HepG2 (cell line): ENCODE measurements around the gene SRRT. TPM values are rescaled to one million over a fixed set of nuclear protein-coding genes. Genes with fewer than 3 reads are reported as not detected.

Experiments used
- ATF6 ChIP-seq: sonication (generic); formaldehyde crosslinking; conservative IDR thresholded peaks from 2 replicates; pipeline ENCODE4 v1.4.0; 2020; ENCODE audit warnings: missing genetic modification reagents
- BRCA1 ChIP-seq: sonication (generic); formaldehyde crosslinking; IDR thresholded peaks from 2 replicates; pipeline ENCODE4 v1.4.0; 2020; ENCODE audit warnings: missing genetic modification reagents
- CBX2 ChIP-seq, 2 experiments: fragments of 200-600 bp in 1 of 2; sonication (generic); formaldehyde crosslinking in 1 of 2; IDR thresholded peaks; 2 replicates each; pipeline versions ENCODE4 v1.7.0 to v1.8.1; 2018 to 2022; ENCODE audit warnings: low read depth in 2 of 2, low read length in 1 of 2, mild to moderate bottlenecking in 1 of 2, missing genetic modification reagents in 1 of 2
- CHCHD3 ChIP-seq: sonication (generic); formaldehyde crosslinking; IDR thresholded peaks from 2 replicates; pipeline ENCODE4 v1.8.0; 2022; ENCODE audit warnings: mild to moderate bottlenecking, missing genetic modification reagents, moderate library complexity
- CREBL2 ChIP-seq: sonication (generic); formaldehyde crosslinking; IDR thresholded peaks from 2 replicates; pipeline ENCODE4 v1.8.1; 2023; ENCODE audit warnings: missing genetic modification reagents, mild to moderate bottlenecking, borderline replicate concordance
- ELF4 ChIP-seq: sonication (generic); formaldehyde crosslinking; IDR thresholded peaks from 2 replicates; pipeline ENCODE4 v1.5.0; 2020; ENCODE audit warnings: missing genetic modification reagents, mild to moderate bottlenecking, moderate library complexity, borderline replicate concordance
- HES4 ChIP-seq: sonication (generic); formaldehyde crosslinking; IDR thresholded peaks from 2 replicates; pipeline ENCODE4 v1.9.0; 2021; ENCODE audit warnings: mild to moderate bottlenecking, missing genetic modification reagents, borderline replicate concordance
- HHEX ChIP-seq: IDR thresholded peaks from 2 replicates; pipeline ENCODE4 v1.6.1; 2016; ENCODE audit warnings: control low read depth
- HNRNPUL1 ChIP-seq: fragments of 200-400 bp; formaldehyde crosslinking; IDR thresholded peaks from 2 replicates; pipeline ENCODE4 v1.6.1; 2017; ENCODE audit warnings: low read depth, mild to moderate bottlenecking, low read length, moderate library complexity
- IKZF4 ChIP-seq: sonication (generic); formaldehyde crosslinking; IDR thresholded peaks from 2 replicates; pipeline ENCODE4 v1.5.1; 2020; ENCODE audit warnings: borderline replicate concordance, mild to moderate bottlenecking, low read depth, missing genetic modification reagents; ENCODE audit errors: not compliant biosample characterization
- IRF2 ChIP-seq: IDR thresholded peaks from 2 replicates; pipeline ENCODE4 v1.6.1; 2018; ENCODE audit warnings: missing genetic modification reagents, missing compliant biosample characterization
- MTA3 ChIP-seq: sonication (generic); formaldehyde crosslinking; IDR thresholded peaks from 2 replicates; pipeline ENCODE4 v1.4.0; 2020; ENCODE audit warnings: missing genetic modification reagents
- NFKBIZ ChIP-seq: IDR thresholded peaks from 2 replicates; pipeline ENCODE4 v1.6.1; 2018; ENCODE audit warnings: missing genetic modification reagents, missing compliant biosample characterization
- PRMT3 ChIP-seq: sonication (generic); formaldehyde crosslinking; IDR thresholded peaks from 2 replicates; pipeline ENCODE4 v1.8.1; 2022; ENCODE audit warnings: low read depth, mild to moderate bottlenecking, moderate library complexity, missing genetic modification reagents, borderline replicate concordance
- RAD51 ChIP-seq: fragments of 450-650 bp; IDR thresholded peaks from 2 replicates; pipeline ENCODE4 v1.6.1; 2016; ENCODE audit warnings: borderline replicate concordance
- SAFB2 ChIP-seq: sonication (generic); formaldehyde crosslinking; IDR thresholded peaks from 2 replicates; pipeline ENCODE4 v1.5.1; 2020; ENCODE audit warnings: missing genetic modification reagents, low read depth, mild to moderate bottlenecking, borderline replicate concordance
- SKIL ChIP-seq: sonication (generic); formaldehyde crosslinking; IDR thresholded peaks from 2 replicates; pipeline ENCODE4 v1.8.0; 2022; ENCODE audit warnings: missing genetic modification reagents, mild to moderate bottlenecking, moderate library complexity, borderline replicate concordance
- ZNF280D ChIP-seq: sonication (generic); formaldehyde crosslinking; IDR thresholded peaks from 2 replicates; pipeline ENCODE4 v1.5.1; 2020; ENCODE audit warnings: mild to moderate bottlenecking, missing genetic modification reagents
- ZNF3 ChIP-seq: IDR thresholded peaks from 2 replicates; pipeline ENCODE4 v1.7.0; 2017; ENCODE audit warnings: inconsistent platforms
- polyA plus RNA-seq, 8 experiments: library from polyadenylated mRNA; depleted of rRNA in 3 of 8; stranded (reverse) in 7 of 8; unstranded in 1 of 8; fragments of >200 nt; fragmentation: Illumina TruSeq in 4 of 8; extraction: Trizol in 4 of 8; gene quantifications; 2 replicates each; pipeline versions ENCODE4 v1.2.1 to v1.2.3, GENCODE V29; 2011 to 2016; ENCODE audit warnings: low read depth in 4 of 8, missing spikeins in 1 of 8, mixed read lengths in 1 of 8; ENCODE audit not compliant: insufficient read depth in 1 of 8
- total RNA-seq, 5 experiments: library from RNA; depleted of rRNA; stranded (reverse); fragments of >200 nt; fragmentation: Illumina TruSeq; extraction: Trizol; gene quantifications; 2 replicates each; pipeline ENCODE4 v1.2.3, GENCODE V29; 2016; ENCODE audit warnings: low read depth in 1 of 5
- TF ChIP-seq, protein P1 (sequence below): fragments of 450-650 bp; IDR thresholded peaks from 2 replicates; pipeline ENCODE4 v1.6.1; 2017

The SRRT gene
- total and polyA plus RNA-seq, 2 of the 13 experiments (the other 11 are each of a cell fraction or from before 2014, with no cell fraction given) = 26.2 to 106 TPM

DNA sequence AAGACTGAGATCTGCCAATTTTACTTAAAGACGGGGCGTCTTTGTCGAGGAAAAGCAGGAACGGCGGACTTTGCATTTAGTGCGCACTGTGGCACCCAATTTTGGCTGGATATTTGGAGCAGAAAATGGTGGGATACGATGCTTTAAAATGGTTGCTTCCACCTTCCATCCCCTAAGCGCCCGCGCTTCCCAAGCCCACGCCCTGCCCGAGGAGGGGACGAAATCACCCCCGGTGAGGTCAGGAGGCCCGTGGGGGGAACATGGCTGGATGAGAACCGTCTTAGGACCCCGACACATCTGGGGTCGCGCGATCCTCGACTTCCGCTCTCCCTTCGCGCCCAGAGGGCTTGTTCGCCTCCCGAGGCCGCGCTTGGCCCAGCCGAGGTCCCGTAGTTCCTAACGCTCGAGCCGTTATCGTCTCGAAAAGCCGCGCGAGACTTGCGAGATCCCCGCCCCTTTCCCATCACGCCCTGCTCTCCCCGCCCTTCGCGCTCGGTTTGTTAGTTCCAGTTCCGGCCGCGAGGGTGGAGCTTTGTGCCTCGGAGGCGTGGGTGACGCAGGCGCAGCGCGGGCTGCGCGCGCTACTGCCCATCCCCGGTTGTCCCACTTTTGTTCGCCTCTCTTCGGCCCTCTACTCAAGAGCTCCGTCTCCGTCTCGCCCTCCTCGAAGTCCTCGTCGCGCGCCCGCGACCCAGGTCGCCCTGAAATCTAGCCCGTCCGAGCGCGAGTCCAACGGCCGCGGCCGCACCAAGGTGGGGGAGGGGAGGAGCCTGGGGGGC, at the start of gene SRRT (continued):
- TF ChIP-seq, protein P1, sequence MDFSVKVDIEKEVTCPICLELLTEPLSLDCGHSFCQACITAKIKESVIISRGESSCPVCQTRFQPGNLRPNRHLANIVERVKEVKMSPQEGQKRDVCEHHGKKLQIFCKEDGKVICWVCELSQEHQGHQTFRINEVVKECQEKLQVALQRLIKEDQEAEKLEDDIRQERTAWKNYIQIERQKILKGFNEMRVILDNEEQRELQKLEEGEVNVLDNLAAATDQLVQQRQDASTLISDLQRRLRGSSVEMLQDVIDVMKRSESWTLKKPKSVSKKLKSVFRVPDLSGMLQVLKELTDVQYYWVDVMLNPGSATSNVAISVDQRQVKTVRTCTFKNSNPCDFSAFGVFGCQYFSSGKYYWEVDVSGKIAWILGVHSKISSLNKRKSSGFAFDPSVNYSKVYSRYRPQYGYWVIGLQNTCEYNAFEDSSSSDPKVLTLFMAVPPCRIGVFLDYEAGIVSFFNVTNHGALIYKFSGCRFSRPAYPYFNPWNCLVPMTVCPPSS = no peak
- TF ChIP-seq HNRNPUL1 (no peak), BRCA1 (CRISPR knock-in tag) (no peak), ELF4 (CRISPR knock-in tag) (no peak), MTA3 (CRISPR knock-in tag) (no peak), ZNF280D (CRISPR knock-in tag) (0 out of 2 replicates have a peak, but pooled peaks have one; percentile 21), SAFB2 (CRISPR knock-in tag) (peak; percentile 66; the same call in 1 of the 2 replicates), CHCHD3 (CRISPR knock-in tag) (no peak), ATF6 (CRISPR knock-in tag) (no peak), NFKBIZ (CRISPR knock-in tag) (no peak), IKZF4 (CRISPR knock-in tag) (no peak), ZNF3 (CRISPR knock-in tag) (no peak), SKIL (CRISPR knock-in tag) (no peak), HES4 (CRISPR knock-in tag) (0 out of 2 replicates have a peak, but pooled peaks have one; percentile 4), PRMT3 (CRISPR knock-in tag) (peak; percentile 20; the same call in 1 of the 2 replicates), CBX2 (IDR thresholded peaks at IDR 0.05; ENCODE audit: low read depth, low read length) (no peak), CBX2 (CRISPR knock-in tag; IDR thresholded peaks at IDR 0.05; ENCODE audit: low read depth) (no peak), CREBL2 (CRISPR knock-in tag) (no peak; the same call in 1 of the 2 replicates), IRF2 (CRISPR knock-in tag) (peak; percentile 96), RAD51 (no peak), HHEX (CRISPR knock-in tag) (no peak)
